Hematopoietic multipotent progenitor cell treated with erythropoietin and hydrocortisone succinate and interleukin-3 and kit ligand, for 17 days (in vitro differentiated cells): ENCODE results near the gene ABCD4.

Experiments used
- DNase-seq: peaks from one replicate; pipeline ENCODE4 v3.0.0-alpha.2; 2015; ENCODE audit warnings: low spot score

The ABCD4 gene

GRCh38 chr14:74259513-74259912 lies 43.2 kb downstream of the ABCD4 start:
- DNase-seq = no peak

GRCh38 chr14:74258764-74259035 lies 44.0 kb downstream of the ABCD4 start:
- no peak for DNase-seq

- DNase-seq = no peak
Observed at GRCh38 chr14:74257941-74258763, 44.6 kb downstream of the ABCD4 start.

DNA sequence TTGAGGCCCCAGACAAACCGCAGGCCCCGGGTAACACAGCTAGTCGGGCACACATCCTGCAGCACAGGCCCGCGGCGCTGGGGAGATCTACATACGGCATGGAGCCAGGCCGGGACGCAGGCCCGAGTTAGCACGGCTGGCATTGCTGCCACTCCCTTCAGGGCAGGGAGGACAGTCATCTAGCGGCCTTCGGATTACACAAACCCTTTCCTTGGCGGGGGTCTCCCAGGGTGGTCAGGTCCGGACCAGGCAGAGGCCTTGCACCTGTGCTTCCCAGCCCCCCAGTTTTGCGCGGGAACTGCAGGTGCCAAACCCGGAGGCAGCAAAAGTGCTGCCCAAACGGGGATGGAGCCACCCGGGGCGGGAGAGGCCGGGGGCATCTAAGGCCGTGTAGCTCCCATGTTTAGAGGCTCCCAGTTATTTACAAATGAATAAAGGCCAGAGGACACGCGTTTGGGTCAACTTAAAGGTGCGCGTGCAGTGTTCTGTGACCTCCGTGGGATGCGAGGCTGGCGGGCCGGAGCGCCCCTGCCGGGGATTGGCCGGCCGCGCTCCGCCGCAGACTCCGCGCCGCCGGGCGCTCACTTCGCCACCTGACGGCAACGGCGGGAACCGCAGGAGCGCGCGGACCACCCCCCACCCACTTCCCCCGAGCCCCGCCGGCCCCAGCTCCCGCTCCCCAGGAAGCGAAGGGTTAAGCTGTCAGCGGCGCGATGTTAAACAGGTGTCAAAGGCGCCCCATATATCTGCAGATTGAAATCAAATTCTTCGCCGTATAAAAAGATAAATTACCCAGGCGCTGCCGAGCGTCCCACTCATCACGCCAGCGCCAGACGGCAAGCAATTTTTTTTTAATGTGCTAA lies 45.4 kb downstream of the ABCD4 start:
- peak; percentile 55 for DNase-seq

DNA sequence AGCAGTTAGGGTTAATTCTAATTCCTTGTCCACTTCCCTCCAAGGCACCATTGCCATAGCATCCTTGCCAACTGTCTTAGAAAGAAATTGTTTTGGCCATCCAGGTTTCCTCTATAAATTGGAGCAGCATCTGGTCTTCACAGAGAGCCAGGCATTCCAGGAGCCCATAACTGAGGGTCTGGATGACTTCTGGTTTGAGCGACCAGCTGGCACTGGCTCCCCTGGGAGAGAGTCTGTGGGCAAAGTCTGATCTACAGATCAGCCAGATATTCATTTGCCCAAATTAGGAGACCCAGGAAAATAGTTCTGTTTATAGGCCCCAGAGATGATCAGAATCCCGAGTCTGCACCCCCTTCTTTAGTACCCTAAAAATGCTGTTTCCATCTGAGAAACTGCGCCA lies 47.5 kb downstream of the ABCD4 start:
- DNase-seq = no peak

DNA sequence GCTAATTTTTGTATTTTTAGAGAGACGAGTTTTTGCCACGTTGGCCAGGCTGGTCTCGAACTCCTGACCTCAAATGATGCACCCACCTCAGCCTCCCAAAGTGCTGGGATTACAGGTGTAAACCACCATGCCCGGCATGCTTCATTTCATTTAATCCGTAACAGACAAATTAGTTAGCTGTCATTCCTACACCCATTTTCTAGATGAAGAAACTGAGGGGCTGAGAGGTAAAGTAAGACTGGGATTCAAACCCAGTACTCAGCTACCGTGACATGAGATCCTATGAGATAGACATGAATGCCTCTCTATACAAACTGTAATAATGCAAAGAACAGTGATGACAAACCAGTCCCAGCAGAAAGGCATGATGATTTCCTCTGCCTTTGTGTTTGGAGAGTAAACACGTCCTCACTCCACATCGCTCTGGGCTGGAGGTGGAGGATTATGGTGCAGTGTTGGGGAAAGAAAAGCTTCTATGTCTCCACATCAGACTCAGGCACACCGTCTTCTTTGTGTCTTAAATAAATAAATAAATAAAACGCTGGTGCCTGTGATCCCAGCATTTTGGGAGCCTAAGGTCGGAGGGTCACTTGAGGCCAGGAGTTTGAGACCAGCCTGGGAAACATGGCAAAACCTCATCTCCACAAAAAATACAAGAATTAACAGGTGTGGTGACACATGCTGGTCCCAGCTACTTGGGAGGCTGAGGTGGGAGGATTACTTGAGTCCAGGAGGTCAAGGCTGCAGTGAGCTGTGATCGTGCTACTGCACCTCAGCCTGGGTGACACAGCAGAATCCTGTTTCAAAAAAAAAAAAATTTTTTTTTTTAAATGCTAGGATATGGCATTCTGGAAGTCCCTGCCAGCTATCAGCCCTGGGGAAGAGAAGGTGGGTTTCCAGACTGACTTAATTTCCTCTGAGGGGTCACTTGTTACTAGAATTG lies 53.0 kb downstream of the ABCD4 start:
- DNase-seq = no peak

DNA sequence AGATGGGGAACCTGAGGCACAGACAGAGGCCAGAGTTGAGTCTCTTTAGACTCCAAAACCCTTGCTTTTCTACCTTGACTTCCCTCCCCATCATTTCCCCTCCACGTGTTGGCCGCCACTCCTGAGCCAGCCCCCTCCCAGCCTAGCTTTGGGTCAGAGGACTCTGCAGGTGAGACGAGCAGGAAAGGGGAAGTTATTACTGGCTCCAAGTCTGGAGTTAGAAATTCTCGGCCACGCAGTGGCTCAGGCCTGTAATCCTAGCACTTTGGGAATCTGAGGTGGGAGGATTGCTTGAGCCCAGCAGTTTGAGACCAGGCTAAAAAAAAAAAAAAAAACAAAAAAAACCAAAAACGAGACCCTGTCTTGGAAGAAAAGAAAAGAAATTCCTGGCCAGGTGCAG lies 54.7 kb downstream of the ABCD4 start:
- no peak for DNase-seq

GRCh38 chr14:74246542-74246941 lies 56.2 kb downstream of the ABCD4 start:
- no peak for DNase-seq

DNA sequence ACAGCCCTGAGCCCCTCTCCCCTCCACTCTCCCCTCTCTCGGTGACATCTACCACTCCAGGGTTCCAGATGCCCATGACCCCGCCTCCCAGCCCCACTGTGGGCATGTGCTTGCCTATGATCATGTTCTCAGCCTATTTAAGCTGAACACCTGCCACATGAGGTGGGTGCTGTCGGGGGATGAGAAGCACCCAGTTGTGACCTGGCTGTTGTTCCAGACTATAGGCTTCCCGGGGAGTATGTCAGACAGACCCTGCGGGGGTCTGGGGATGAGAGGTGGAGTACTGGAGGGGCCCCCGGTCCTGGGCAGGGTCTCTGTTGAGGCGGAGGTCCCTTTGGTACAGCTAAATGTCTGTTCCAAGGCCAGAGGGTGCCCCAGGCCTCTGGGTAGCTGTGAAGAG lies 57.4 kb downstream of the ABCD4 start:
- DNase-seq = no peak

DNA sequence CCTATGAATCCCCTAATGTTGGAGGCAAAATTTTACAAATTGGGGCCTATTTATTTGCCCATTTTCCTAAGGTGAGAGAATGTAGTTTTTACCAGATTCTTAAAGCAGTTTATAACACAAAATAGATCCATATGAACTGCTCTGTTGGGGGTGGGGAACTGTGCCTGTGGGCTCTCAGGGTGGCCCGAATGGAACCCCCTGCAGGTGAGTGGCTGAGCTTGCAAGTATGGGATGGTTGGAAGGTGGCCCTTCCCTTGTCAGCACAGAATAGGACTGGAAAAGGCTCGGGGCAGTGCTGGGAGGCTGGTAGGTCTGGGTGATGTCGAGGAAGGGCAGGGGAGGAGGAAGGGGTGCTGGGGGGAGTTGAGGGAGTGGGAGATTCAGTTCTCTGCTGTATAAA lies 58.6 kb downstream of the ABCD4 start:
- no peak for DNase-seq

GRCh38 chr14:74243051-74243450 lies 59.7 kb downstream of the ABCD4 start:
- DNase-seq = no peak

- DNase-seq = no peak
Observed at GRCh38 chr14:74242780-74243042, 60.0 kb downstream of the ABCD4 start.

DNA sequence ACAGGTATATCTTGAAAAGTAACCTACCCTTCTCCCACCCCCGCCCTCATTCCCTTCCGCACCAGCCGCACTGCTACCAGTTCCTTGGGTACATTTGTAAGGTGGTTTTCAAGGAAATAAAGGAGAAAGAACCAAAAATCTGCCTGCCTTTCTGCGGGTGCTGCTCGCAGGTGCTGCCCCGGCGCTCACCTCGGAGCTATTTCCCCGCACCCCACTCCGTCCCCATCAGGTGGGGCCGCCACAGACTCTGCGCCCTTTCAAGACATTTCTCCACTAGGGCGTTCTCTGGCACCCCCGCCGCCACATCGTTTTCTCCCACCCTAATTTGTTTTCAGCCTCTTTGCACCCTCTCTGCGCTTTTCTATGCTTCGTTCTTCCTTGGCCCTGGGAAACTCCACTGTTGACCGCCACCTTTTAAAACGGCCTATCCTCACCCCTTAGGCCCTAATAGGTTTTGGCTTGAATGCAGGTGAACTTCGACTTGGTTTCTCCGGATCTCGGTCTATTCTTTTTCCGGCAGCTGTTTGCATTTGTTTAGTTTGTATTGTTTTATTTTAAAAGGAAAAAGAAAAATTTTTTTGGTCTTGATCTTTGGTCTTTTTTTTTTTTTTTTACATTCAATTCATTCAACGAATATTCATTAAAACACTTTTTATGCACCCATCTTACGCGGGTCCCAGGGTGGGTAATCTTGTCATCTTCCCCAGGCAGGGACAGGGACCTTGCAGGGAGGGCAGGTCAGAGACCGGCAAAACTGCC lies 60.5 kb downstream of the ABCD4 start:
- DNase-seq = no peak

DNA sequence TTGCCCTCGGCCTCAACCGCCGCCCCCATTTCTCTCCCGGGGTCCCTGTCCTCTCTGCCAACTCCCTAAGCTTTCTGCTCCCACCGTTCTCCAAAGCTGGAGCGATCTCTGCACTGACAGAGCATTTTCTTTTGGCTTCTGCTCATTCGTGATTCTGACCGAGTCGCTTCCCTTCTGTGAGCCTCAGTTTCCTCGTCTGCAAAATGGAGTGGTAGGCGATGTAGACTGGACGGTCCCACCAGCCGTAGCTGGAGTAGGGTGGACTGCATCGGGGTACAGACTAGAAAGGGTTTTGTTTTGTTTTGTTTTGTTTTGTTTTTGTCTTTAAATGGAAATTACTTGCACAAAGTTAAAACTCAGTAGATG lies 61.1 kb downstream of the ABCD4 start:
- no peak for DNase-seq

DNA sequence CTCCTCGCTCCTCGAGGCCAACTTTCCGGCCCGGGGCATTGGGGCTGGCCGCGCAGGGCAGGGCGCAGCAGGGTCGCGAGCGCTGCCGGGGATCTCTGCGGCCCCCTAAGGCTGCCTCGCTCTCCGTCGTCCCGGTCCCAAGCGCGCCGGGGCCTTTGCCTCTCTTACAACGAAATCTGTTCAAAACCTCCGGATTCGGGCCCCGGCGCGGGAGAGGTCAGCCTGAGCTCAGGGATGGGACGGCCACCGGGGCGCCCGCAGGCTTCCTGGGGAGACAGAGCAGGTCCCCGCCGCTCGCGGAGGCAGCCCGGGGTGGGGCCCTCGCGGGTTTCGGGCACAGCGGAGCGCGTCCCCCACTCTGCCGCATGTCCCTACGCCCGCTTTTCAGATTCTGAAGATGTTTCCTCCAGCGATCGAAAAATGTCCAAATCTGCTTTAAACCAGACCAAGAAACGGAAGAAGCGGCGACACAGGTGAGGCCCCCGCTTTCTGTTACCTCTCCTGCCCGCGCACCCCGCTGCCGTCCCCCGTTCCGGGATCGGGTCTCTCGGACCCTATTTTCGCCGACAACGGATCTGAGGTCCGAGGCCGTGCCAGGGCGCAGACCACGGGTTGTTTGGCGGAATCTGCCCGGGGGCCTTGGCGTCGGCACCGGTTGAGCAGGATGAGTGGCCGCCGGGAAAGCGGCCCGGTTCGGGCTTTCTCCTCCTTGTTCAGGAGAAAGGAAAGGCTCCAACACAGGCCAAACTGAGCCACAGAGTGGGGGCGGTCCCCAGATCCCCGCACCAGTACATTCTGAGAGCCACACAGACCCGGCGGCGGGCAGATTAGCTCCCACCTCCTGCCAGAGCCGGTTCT lies 61.7 kb downstream of the ABCD4 start:
- no peak for DNase-seq

GRCh38 chr14:74239848-74240793 lies 62.6 kb downstream of the ABCD4 start:
- DNase-seq = no peak

DNA sequence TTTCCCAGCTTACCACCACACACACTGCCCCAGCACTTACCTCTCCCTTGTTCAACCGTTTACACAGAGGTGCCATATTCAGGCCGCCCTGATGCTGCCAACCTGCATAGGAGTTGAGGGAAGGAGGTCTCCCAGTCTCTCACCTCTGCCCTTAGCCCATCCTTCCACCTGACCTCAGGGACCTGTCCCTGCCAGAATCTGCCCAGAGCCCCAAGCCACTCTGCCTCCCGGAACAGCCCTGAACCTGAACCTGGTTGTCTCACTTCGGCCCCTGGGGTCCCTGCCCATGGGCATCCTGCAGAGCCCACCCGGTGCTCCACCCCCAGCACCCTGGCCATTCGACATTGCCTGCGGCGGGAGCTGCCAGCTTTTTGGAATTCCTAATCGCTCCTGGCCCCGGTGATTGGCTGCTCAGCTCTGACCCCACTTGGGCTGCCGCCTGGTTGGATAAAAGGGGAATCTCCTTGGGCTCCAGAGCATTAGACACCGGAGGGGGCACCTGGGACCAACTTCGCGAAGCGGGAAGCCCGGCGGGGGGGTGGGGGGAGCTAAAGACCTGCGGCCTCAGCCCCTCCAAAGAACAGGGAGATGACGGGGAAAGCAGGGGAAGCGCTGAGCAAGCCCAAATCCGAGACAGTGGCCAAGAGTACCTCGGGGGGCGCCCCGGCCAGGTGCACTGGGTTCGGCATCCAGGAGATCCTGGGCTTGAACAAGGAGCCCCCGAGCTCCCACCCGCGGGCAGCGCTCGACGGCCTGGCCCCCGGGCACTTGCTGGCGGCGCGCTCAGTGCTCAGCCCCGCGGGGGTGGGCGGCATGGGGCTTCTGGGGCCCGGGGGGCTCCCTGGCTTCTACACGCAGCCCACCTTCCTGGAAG lies 63.5 kb downstream of the ABCD4 start, which contains the start of gene VSX2:
Gene VSX2, plus strand, starts transcription at position 476 of the 874 bp plus-strand sequence. Its CDS starts 113 bp downstream, at position 589.
- no peak for DNase-seq

GRCh38 chr14:74237441-74237840 lies 65.3 kb downstream of the ABCD4 start:
- DNase-seq = no peak
